K562 (cell line): ENCODE data around the gene PLS1. TPM values are rescaled to one million over a fixed set of nuclear protein-coding genes. Genes with fewer than 3 reads are reported as not detected.

ENCODE experiments used
- ARNT ChIP-seq, 2 experiments: fragments of 450-650 bp; IDR thresholded peaks; 2 replicates each; pipeline ENCODE4 v1.6.1; 2016; ENCODE audit warnings: mild to moderate bottlenecking in 1 of 2
- BCLAF1 ChIP-seq, 2 experiments: fragments of 450-650 bp in 1 of 2; IDR thresholded peaks; 2 replicates each; pipeline ENCODE4 v1.6.1; 2011 to 2017; ENCODE audit warnings: low read depth in 2 of 2, antibody characterized with exemption in 1 of 2, borderline replicate concordance in 1 of 2, low read length in 1 of 2, mild to moderate bottlenecking in 1 of 2, mixed read lengths in 1 of 2; ENCODE audit not compliant: control insufficient read depth in 1 of 2
- CCNT2 ChIP-seq: IDR thresholded peaks from 2 replicates; pipeline ENCODE4 v1.6.1; 2011; ENCODE audit warnings: borderline replicate concordance, low read depth, mild to moderate bottlenecking, moderate library complexity, mixed read lengths, low read length; ENCODE audit not compliant: insufficient read length; ENCODE audit errors: extremely low read depth
- CHD2 ChIP-seq: IDR thresholded peaks from 2 replicates; pipeline ENCODE4 v1.6.1; 2011; ENCODE audit warnings: low read depth, low read length
- ERF ChIP-seq: fragments of 450-650 bp; formaldehyde crosslinking; IDR thresholded peaks from 2 replicates; pipeline ENCODE4 v1.4.0; 2020; ENCODE audit warnings: mild to moderate bottlenecking, mixed read lengths
- GTF2F1 ChIP-seq: IDR thresholded peaks from 2 replicates; pipeline ENCODE4 v1.6.1; 2011; ENCODE audit warnings: low read depth, low read length, improper control_type of control experiment
- HNRNPUL1 ChIP-seq: fragments of 200-400 bp; formaldehyde crosslinking; IDR thresholded peaks from 2 replicates; pipeline ENCODE4 v1.6.1; 2017; ENCODE audit warnings: low read length
- KAT2B ChIP-seq: IDR thresholded peaks from one replicate; pipeline ENCODE4 v1.6.1; 2012; ENCODE audit warnings: low read depth, mild to moderate bottlenecking, control low read depth, inconsistent platforms, low read length, moderate library complexity
- NR2C2 ChIP-seq, 2 experiments: fragments of 200-800 bp in 1 of 2; sonication (Bioruptor generic) in 1 of 2; sonication (generic) in 1 of 2; formaldehyde crosslinking in 1 of 2; IDR thresholded peaks; 2 replicates each; pipeline versions ENCODE4 v1.6.1 to v1.8.0; 2016 to 2022; ENCODE audit warnings: mild to moderate bottlenecking in 1 of 2, missing compliant biosample characterization in 1 of 2, missing genetic modification characterization in 1 of 2, missing genetic modification reagents in 1 of 2
- SETDB1 ChIP-seq: IDR thresholded peaks from one replicate; pipeline ENCODE4 v1.6.1; 2012; ENCODE audit warnings: low read length, control low read depth, inconsistent platforms
- TAF7 ChIP-seq: fragments of 450-650 bp; IDR thresholded peaks from 2 replicates; pipeline ENCODE4 v1.6.1; 2016; ENCODE audit warnings: missing genetic modification characterization, missing compliant biosample characterization
- THRAP3 ChIP-seq: fragments of 450-650 bp; IDR thresholded peaks from 2 replicates; pipeline ENCODE4 v1.6.1; 2016; ENCODE audit warnings: mild to moderate bottlenecking, inconsistent platforms, borderline replicate concordance
- XRCC5 ChIP-seq: fragments of 200-400 bp; formaldehyde crosslinking; IDR thresholded peaks from 2 replicates; pipeline ENCODE4 v1.6.1; 2017; ENCODE audit warnings: low read depth, mild to moderate bottlenecking, low read length
- ZNF436 ChIP-seq: fragments of 250-450, 450-650 bp; sonication (Bioruptor Pico); formaldehyde crosslinking; IDR thresholded peaks from 2 replicates; pipeline ENCODE4 v1.7.0; 2020; ENCODE audit warnings: mild to moderate bottlenecking
- ZNF511 ChIP-seq: sonication (generic); formaldehyde crosslinking; IDR thresholded peaks from 2 replicates; pipeline ENCODE4 v1.8.0; 2022; ENCODE audit warnings: mild to moderate bottlenecking, missing genetic modification reagents
- ZNF518B ChIP-seq: fragments of 250-450 bp; sonication (Bioruptor Pico); IDR thresholded peaks from 2 replicates; pipeline ENCODE4 v1.5.0; 2021; ENCODE audit warnings: mild to moderate bottlenecking, moderate library complexity
- polyA plus RNA-seq, 8 experiments: library from polyadenylated mRNA; depleted of rRNA in 4 of 8; stranded (reverse) in 5 of 8; unstranded in 3 of 8; fragments of >200 nt; fragmentation: Nextera tagmentation in 2 of 8; fragmentation: Illumina TruSeq in 1 of 8; extraction: Ambion mirVana in 2 of 8; extraction: Trizol in 1 of 8; gene quantifications; 2 replicates each; pipeline versions ENCODE4 v1.2.1 to v1.2.3, GENCODE V29; 2011 to 2014; ENCODE audit warnings: inconsistent platforms in 1 of 8, missing spikeins in 1 of 8
- total RNA-seq, 7 experiments: library from RNA; depleted of rRNA in 6 of 7; stranded (reverse); fragments of >200 nt in 6 of 7; fragmentation: Illumina TruSeq in 2 of 7; extraction: Trizol in 2 of 7; gene quantifications; 2 replicates each; pipeline versions ENCODE4 v1.2.1 to v1.2.3, GENCODE V29; 2011 to 2021; ENCODE audit warnings: low replicate concordance in 1 of 7

The PLS1 gene
- total and polyA plus RNA-seq, 9 of the 15 experiments (the other 6 are each of a cell fraction or from before 2014, with no cell fraction given): 6.1 to 21.3 (median 13.0) TPM

- TF ChIP-seq CCNT2 (peak; percentile 89), ARNT (IDR thresholded peaks at IDR 0.05) (peak in 1 of 2 experiments; percentile 53; a peak in 1 of 4 replicates), BCLAF1 (IDR thresholded peaks at IDR 0.05; ENCODE audit: borderline replicate concordance in 1 of 2, control insufficient read depth in 1 of 2, low read depth in 2 of 2, low read length in 1 of 2) (peak in 1 of 2 experiments; percentile 94; a peak in 2 of 4 replicates), ZNF511 (CRISPR knock-in tag) (no peak), CHD2 (no peak), THRAP3 (no peak), SETDB1 (peak; percentile 7), TAF7 (tag) (peak; percentile 44), ERF (CRISPR knock-in tag) (no peak), GTF2F1 (peak; percentile 78), ZNF436 (CRISPR knock-in tag) (no peak), KAT2B (no peak), NR2C2 (CRISPR knock-in tag; IDR thresholded peaks at IDR 0.05) (no peak), NR2C2 (tag; IDR thresholded peaks at IDR 0.05) (peak; percentile 91), ZNF518B (no peak), XRCC5 (peak; percentile 89; the same call in 1 of the 2 replicates), HNRNPUL1 (no peak)
Observed at GRCh38 chr3:142578329-142579223, 17.6 kb upstream of the PLS1 start, which contains the start of gene ATR (continued).
